ENCODE measurements around the gene PRKCD.

DNA sequence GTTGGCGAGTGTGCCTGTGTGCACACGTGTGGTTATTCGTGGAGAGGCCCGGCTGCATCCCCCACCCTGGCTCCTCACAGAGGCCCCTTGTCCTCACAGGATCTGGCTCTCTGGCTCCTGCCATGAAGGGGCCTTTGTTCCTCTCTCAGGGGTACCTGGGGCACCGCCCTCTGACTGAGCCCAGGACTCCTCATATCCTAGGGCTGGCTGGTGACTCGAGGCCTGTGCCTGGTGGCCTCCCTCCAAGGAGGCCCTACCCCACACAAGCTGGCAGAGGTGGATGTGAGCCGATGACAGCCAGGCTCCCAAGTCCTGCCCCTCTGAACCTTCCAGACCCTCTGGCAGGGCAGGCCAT is 10.0 kb downstream of the PRKCD start:
- TF ChIP-seq POLR2A (IDR thresholded peaks at IDR 0.05), result no peak
- TF ChIP-seq, protein P1, sequence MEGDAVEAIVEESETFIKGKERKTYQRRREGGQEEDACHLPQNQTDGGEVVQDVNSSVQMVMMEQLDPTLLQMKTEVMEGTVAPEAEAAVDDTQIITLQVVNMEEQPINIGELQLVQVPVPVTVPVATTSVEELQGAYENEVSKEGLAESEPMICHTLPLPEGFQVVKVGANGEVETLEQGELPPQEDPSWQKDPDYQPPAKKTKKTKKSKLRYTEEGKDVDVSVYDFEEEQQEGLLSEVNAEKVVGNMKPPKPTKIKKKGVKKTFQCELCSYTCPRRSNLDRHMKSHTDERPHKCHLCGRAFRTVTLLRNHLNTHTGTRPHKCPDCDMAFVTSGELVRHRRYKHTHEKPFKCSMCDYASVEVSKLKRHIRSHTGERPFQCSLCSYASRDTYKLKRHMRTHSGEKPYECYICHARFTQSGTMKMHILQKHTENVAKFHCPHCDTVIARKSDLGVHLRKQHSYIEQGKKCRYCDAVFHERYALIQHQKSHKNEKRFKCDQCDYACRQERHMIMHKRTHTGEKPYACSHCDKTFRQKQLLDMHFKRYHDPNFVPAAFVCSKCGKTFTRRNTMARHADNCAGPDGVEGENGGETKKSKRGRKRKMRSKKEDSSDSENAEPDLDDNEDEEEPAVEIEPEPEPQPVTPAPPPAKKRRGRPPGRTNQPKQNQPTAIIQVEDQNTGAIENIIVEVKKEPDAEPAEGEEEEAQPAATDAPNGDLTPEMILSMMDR (IDR thresholded peaks at IDR 0.05), result no peak
